ENCODE data around the gene PCBP3. TPM values are rescaled to one million over a fixed set of nuclear protein-coding genes. Genes with fewer than 3 reads are reported as not detected.

The PCBP3 gene
- total RNA-seq, 1 experiment from 2014 or later: 10.9 TPM

- no peak overlapping the region for H3K14ac ChIP-seq (ENCODE audit: insufficient read depth, low read length)
- no peak overlapping the region for H3K23ac ChIP-seq (ENCODE audit: insufficient read length, low read depth, low read length)
- no peak overlapping the region for H2BK5ac ChIP-seq (ENCODE audit: insufficient read length, low read length)
These were observed 321.1 kb downstream of the PCBP3 start for GRCh38 chr21:45964649-45965048.

More at GRCh38 chr21:45964649-45965048, 321.1 kb downstream of the PCBP3 start:
- H3K79me1 ChIP-seq (ENCODE audit: insufficient read depth, low read depth, low read length, poor library complexity, severe bottlenecking): no peaks in the 10 kb centered on the region
- peaks cover 17% of the 10 kb centered on the region for H3K9me3 ChIP-seq (ENCODE audit: control insufficient read depth, low read depth, low read length)
- no peak overlapping the region for H4K91ac ChIP-seq (ENCODE audit: insufficient read length, low read depth, low read length)
- H3K9me3 Mint-ChIP-seq: peaks cover 56 to 58% of the 10 kb centered on the region in 2 experiments
- H3K79me2 ChIP-seq (ENCODE audit: insufficient read depth, low read length): no peaks in the 10 kb centered on the region
- no peak overlapping the region for H3T11ph ChIP-seq (ENCODE audit: low read length)
- no peak overlapping the region for H3K4me2 ChIP-seq (ENCODE audit: insufficient read depth, insufficient read length, low read length)
- peaks cover 25 to 50% (median 50%) of the 10 kb centered on the region in 3 experiments for H3K36me3 Mint-ChIP-seq (ENCODE audit: insufficient read depth in 1 of 3, low read depth in 3 of 3)
- H2AK5ac ChIP-seq (ENCODE audit: insufficient read length, low read length): no peak overlapping the region
- no peak overlapping the region for H3K4me3 Mint-ChIP-seq
- peaks cover 26% of the 10 kb centered on the region for H3K27me3 Mint-ChIP-seq (ENCODE audit: low read depth)
- TF ChIP-seq, protein P1, sequence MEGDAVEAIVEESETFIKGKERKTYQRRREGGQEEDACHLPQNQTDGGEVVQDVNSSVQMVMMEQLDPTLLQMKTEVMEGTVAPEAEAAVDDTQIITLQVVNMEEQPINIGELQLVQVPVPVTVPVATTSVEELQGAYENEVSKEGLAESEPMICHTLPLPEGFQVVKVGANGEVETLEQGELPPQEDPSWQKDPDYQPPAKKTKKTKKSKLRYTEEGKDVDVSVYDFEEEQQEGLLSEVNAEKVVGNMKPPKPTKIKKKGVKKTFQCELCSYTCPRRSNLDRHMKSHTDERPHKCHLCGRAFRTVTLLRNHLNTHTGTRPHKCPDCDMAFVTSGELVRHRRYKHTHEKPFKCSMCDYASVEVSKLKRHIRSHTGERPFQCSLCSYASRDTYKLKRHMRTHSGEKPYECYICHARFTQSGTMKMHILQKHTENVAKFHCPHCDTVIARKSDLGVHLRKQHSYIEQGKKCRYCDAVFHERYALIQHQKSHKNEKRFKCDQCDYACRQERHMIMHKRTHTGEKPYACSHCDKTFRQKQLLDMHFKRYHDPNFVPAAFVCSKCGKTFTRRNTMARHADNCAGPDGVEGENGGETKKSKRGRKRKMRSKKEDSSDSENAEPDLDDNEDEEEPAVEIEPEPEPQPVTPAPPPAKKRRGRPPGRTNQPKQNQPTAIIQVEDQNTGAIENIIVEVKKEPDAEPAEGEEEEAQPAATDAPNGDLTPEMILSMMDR (conservative IDR thresholded peaks at IDR 0.05): no peak
- no peak overlapping the region for H2AFZ ChIP-seq (ENCODE audit: low read length)
- no CpG with 5 or more reads among the region's 1 CpG for WGBS (ENCODE audit: extremely low coverage, insufficient read length, low lambda C conversion rate)
- H3K4ac ChIP-seq (ENCODE audit: low read depth, low read length): no peak overlapping the region
- H3K23me2 ChIP-seq (ENCODE audit: insufficient read length, low read depth, low read length, poor library complexity, severe bottlenecking): no peaks in the 10 kb centered on the region
- no peak overlapping the region for H3K27ac ChIP-seq (ENCODE audit: insufficient read length, low read depth, low read length)
- H3K9ac ChIP-seq (ENCODE audit: extremely low read depth, insufficient read length, low read length): no peak overlapping the region
- H3K18ac ChIP-seq (ENCODE audit: insufficient read length, low read depth, low read length): no peak overlapping the region
- no peaks in the 10 kb centered on the region for H3K27me3 ChIP-seq (ENCODE audit: insufficient read depth, low read length)
- no peak overlapping the region for H3K27ac Mint-ChIP-seq
- H3K56ac ChIP-seq (ENCODE audit: insufficient read length, low read depth, low read length): no peak overlapping the region
- no peak overlapping the region for H2BK15ac ChIP-seq (ENCODE audit: low read depth, low read length)
- no peak overlapping the region for H4K5ac ChIP-seq (ENCODE audit: insufficient read length, low read depth, low read length)
- DNase-seq: no peak
- H2BK120ac ChIP-seq (ENCODE audit: low read depth, low read length, poor library complexity, severe bottlenecking): no peak overlapping the region
- no peak overlapping the region for H2BK20ac ChIP-seq (ENCODE audit: low read depth, low read length, poor library complexity, severe bottlenecking)
- H4K20me1 ChIP-seq (ENCODE audit: control insufficient read depth, insufficient read depth, insufficient read length): no peaks in the 10 kb centered on the region
- H2BK12ac ChIP-seq (ENCODE audit: insufficient read length, low read depth, low read length): no peak overlapping the region
- H3K4me1 Mint-ChIP-seq: no peaks in the 10 kb centered on the region
- no peak overlapping the region for H4K8ac ChIP-seq (replicated peaks; ENCODE audit: insufficient read length, low read depth, low read length)
- H3K4me1 ChIP-seq (ENCODE audit: insufficient read depth, low read length): no peaks in the 10 kb centered on the region
